ENCODE measurements around the gene OXTR. TPM values are rescaled to one million over a fixed set of nuclear protein-coding genes. Genes with fewer than 3 reads are reported as not detected.

OXTR gene
- total RNA-seq, 1 donor from 2014 or later: 24.0 TPM

DNA sequence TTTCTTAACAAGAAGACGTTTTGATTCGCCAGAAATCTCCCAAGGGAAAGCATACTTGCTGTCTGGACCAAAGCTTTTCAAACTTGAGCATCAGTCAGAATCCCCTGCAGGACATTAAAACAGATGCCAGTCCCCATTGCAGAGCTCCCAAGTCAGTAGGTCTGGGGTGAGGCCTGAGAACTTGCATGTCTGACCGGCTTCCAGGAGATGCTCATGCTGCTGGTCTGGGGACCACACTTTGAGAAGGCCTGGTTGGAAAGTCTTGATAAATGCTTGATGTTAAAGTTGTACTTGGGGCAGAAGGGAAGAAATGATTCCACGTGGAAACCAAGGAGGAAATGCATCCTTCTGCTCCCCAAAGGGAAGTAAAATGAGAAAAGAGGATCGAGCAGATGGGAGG, 60.1 kb downstream of the OXTR start:
- no peak overlapping the region for H3K4me3 Mint-ChIP-seq (ENCODE audit: unreplicated experiment)
- H3K27ac Mint-ChIP-seq (ENCODE audit: unreplicated experiment): no peak overlapping the region
- H3K27me3 Mint-ChIP-seq (ENCODE audit: unreplicated experiment): no peaks in the 10 kb centered on the region
- no peak for TF ChIP-seq CTCF (IDR thresholded peaks at IDR 0.05)
- no peaks in the 10 kb centered on the region for H3K36me3 Mint-ChIP-seq (ENCODE audit: unreplicated experiment)
- peaks cover 5% of the 10 kb centered on the region for H3K9me3 Mint-ChIP-seq (ENCODE audit: unreplicated experiment)
- DNase-seq (ENCODE audit: extremely low spot score, unreplicated experiment): no peak
- peaks cover 28% of the 10 kb centered on the region for H3K4me1 Mint-ChIP-seq (ENCODE audit: unreplicated experiment)

GRCh38 chr3:8705575-8705974, 63.8 kb downstream of the OXTR start:
- TF ChIP-seq CTCF (IDR thresholded peaks at IDR 0.05): no peak
- peaks cover 3% of the 10 kb centered on the region for H3K4me1 Mint-ChIP-seq (ENCODE audit: unreplicated experiment)
- no peak overlapping the region for H3K4me3 Mint-ChIP-seq (ENCODE audit: unreplicated experiment)
- H3K9me3 Mint-ChIP-seq (ENCODE audit: unreplicated experiment): peaks cover 5% of the 10 kb centered on the region
- H3K36me3 Mint-ChIP-seq (ENCODE audit: unreplicated experiment): no peaks in the 10 kb centered on the region
- H3K27ac Mint-ChIP-seq (ENCODE audit: unreplicated experiment): no peak overlapping the region
- no peaks in the 10 kb centered on the region for H3K27me3 Mint-ChIP-seq (ENCODE audit: unreplicated experiment)
- DNase-seq (ENCODE audit: extremely low spot score, unreplicated experiment): no peak

- H3K36me3 Mint-ChIP-seq (ENCODE audit: unreplicated experiment): no peaks in the 10 kb centered on the region
- H3K27me3 Mint-ChIP-seq (ENCODE audit: unreplicated experiment): no peaks in the 10 kb centered on the region
- peak; percentile 38 for TF ChIP-seq CTCF (IDR thresholded peaks at IDR 0.05)
- H3K4me3 Mint-ChIP-seq (ENCODE audit: unreplicated experiment): no peak overlapping the region
- no peaks in the 10 kb centered on the region for H3K4me1 Mint-ChIP-seq (ENCODE audit: unreplicated experiment)
- peaks cover 5% of the 10 kb centered on the region for H3K9me3 Mint-ChIP-seq (ENCODE audit: unreplicated experiment)
- no peak overlapping the region for H3K27ac Mint-ChIP-seq (ENCODE audit: unreplicated experiment)
- DNase-seq (ENCODE audit: extremely low spot score, unreplicated experiment): no peak
Observed at GRCh38 chr3:8702560-8702959, 66.9 kb downstream of the OXTR start.

Other genes starting within 250 kb of the OXTR start
- gene SSUH2, start 124.8 kb downstream of the OXTR start, total RNA-seq: not detected in 2 replicates
- not detected in 2 replicates for gene CAV3, start 35.8 kb downstream of the OXTR start, total RNA-seq
- 13.4 and 18.6 TPM in 2 replicates for gene RAD18, start 193.9 kb upstream of the OXTR start, total RNA-seq